KOPT-K1 (cell line): ENCODE results near the gene MARCHF5.
"Not testable (repeated sequence)": the region's sequence is repeated elsewhere in the genome, so short reads cannot be mapped to it uniquely, and the experiment has no call there.

ENCODE experiments used
- H3K27ac ChIP-seq: fragments of 200-600 bp; sonication (generic); 2 replicates; pipeline ENCODE4 v1.5.1; 2016; ENCODE audit warnings: antibody characterized with exemption, mild to moderate bottlenecking, low read depth, low read length; ENCODE audit not compliant: poor library complexity, severe bottlenecking
- H3K36me3 ChIP-seq: fragments of 200-600 bp; sonication (generic); 2 replicates; pipeline ENCODE4 v1.5.1; 2017; ENCODE audit warnings: antibody characterized with exemption, mild to moderate bottlenecking, low read length, moderate library complexity; ENCODE audit not compliant: insufficient read depth
- H3K9me3 ChIP-seq: fragments of 200-600 bp; sonication (generic); 2 replicates; pipeline ENCODE4 v1.5.1; 2017; ENCODE audit warnings: antibody characterized with exemption, low read length, mild to moderate bottlenecking; ENCODE audit not compliant: insufficient read depth, poor library complexity, severe bottlenecking

The MARCHF5 gene

DNA sequence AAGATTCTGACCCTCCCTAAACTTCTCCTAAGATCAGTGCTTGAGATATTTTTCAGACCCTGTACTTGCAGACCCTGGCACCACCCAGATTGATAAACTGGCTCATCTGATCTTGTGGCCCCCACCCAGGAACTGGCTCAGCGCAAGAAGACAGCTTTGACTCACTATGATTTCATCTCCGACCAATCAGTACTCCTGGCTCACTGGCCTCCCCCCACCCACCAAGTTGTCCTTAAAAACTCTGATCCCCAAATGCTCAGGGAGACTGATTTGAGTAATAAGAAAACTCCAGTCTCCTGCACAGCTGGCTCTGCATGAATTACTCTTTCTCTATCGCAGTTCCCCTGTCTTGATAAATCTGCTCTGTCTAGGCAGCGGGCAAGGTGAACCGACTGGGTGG lies 111.3 kb downstream of the MARCHF5 start:
- H3K36me3 ChIP-seq, H3K9me3 ChIP-seq, H3K27ac ChIP-seq: not testable (repeated sequence)
